DOHH2 (cell line): ENCODE data around the gene ATP12A.

ENCODE experiments used
- CTCF ChIP-seq: fragments of 200-600 bp; sonication (generic); IDR thresholded peaks from one replicate; pipeline ENCODE4 v1.5.1; 2014; ENCODE audit warnings: antibody characterized with exemption, mild to moderate bottlenecking, low read depth, low read length; ENCODE audit not compliant: poor library complexity, severe bottlenecking
- EZH2phosphoT487 ChIP-seq: fragments of 200-600 bp; sonication (generic); IDR thresholded peaks from 2 replicates; pipeline ENCODE4 v1.6.1; 2017; ENCODE audit warnings: borderline replicate concordance, mild to moderate bottlenecking, antibody characterized with exemption, low read length, moderate library complexity, mixed read lengths

DNA sequence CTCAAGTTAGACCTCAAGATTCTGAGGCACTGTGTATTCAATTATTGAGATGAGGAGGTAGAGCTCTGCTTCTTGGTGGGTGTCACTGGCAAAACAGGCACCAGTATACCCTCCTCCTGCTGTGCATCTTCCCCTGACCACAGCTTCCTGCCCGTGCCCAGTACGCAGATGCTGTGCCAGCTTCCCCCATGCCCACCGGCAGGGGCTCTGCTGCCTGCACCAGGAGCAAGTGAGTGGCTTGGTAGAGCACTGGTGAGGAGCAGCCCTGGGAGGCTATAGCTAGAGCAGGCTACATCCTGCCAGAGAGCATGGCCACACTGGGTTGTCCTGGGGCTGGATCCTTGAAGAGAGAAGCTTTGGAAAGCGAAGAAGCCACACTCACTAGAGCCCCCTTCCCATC, 62.8 kb downstream of the ATP12A start:
- TF ChIP-seq CTCF (no peak), EZH2phosphoT487 (no peak)
